ENCODE data around the gene FDXR.
"Not testable (repeated sequence)": the region's sequence is repeated elsewhere in the genome, so short reads cannot be mapped to it uniquely, and the experiment has no call there.

FDXR gene

GRCh38 chr17:74872313-74873036 lies at the start of gene FDXR:
FDXR (minus strand) TSS chr17:74872994; CDS start chr17:74872944, 50 bp downstream.
- no peak for TF ChIP-seq JUND (IDR thresholded peaks at IDR 0.05; ENCODE audit: low read depth)
- in situ Hi-C loops (cut with HindIII; ENCODE audit: low pct_unique_long_range_greater_than_20kb, low sequenced_read_pairs): no loop called here
- no peak for DNase-seq (ENCODE audit: low read depth in 1 of 2, low spot score in 1 of 2)

GRCh38 chr17:74922172-74922571 lies 49.4 kb upstream of the FDXR start:
- TF ChIP-seq JUND (IDR thresholded peaks at IDR 0.05; ENCODE audit: low read depth): no peak

GRCh38 chr17:74921769-74922168 lies 49.0 kb upstream of the FDXR start:
- DNase-seq (ENCODE audit: low read depth in 1 of 2, low spot score in 1 of 2): no peak
- no peak for TF ChIP-seq JUND (IDR thresholded peaks at IDR 0.05; ENCODE audit: low read depth)
- in situ Hi-C loops (cut with HindIII; ENCODE audit: low pct_unique_long_range_greater_than_20kb, low sequenced_read_pairs): no loop called here

More at GRCh38 chr17:74922172-74922571, 49.4 kb upstream of the FDXR start:
- in situ Hi-C loops (cut with HindIII; ENCODE audit: low pct_unique_long_range_greater_than_20kb, low sequenced_read_pairs): no loop called here
- no peak for DNase-seq (ENCODE audit: low read depth in 1 of 2, low spot score in 1 of 2)

- TF ChIP-seq JUND (IDR thresholded peaks at IDR 0.05; ENCODE audit: low read depth): no peak
- DNase-seq (ENCODE audit: low read depth in 1 of 2, low spot score in 1 of 2): no peak
- in situ Hi-C loops (cut with HindIII; ENCODE audit: low pct_unique_long_range_greater_than_20kb, low sequenced_read_pairs): no loop called here
These were observed 48.4 kb upstream of the FDXR start for GRCh38 chr17:74921026-74921681.

- in situ Hi-C loops (cut with HindIII; ENCODE audit: low pct_unique_long_range_greater_than_20kb, low sequenced_read_pairs): no loop called here
- no peak for DNase-seq (ENCODE audit: low read depth in 1 of 2, low spot score in 1 of 2)
- no peak for TF ChIP-seq JUND (IDR thresholded peaks at IDR 0.05; ENCODE audit: low read depth)
These were observed 47.8 kb upstream of the FDXR start for GRCh38 chr17:74920642-74921025.

GRCh38 chr17:74920306-74920620 lies 47.5 kb upstream of the FDXR start:
- no peak for TF ChIP-seq JUND (IDR thresholded peaks at IDR 0.05; ENCODE audit: low read depth)
- in situ Hi-C loops (cut with HindIII; ENCODE audit: low pct_unique_long_range_greater_than_20kb, low sequenced_read_pairs): no loop called here
- DNase-seq (ENCODE audit: low read depth in 1 of 2, low spot score in 1 of 2): no peak

GRCh38 chr17:74919440-74920305 lies 46.9 kb upstream of the FDXR start:
- DNase-seq (ENCODE audit: low read depth in 1 of 2, low spot score in 1 of 2): no peak
- no peak for TF ChIP-seq JUND (IDR thresholded peaks at IDR 0.05; ENCODE audit: low read depth)
- in situ Hi-C loops (cut with HindIII; ENCODE audit: low pct_unique_long_range_greater_than_20kb, low sequenced_read_pairs): no loop called here

- in situ Hi-C loops (cut with HindIII; ENCODE audit: low pct_unique_long_range_greater_than_20kb, low sequenced_read_pairs): no loop called here
- no peak for DNase-seq (ENCODE audit: low read depth in 1 of 2, low spot score in 1 of 2)
- no peak for TF ChIP-seq JUND (IDR thresholded peaks at IDR 0.05; ENCODE audit: low read depth)
These were observed 46.1 kb upstream of the FDXR start for GRCh38 chr17:74918906-74919305.

GRCh38 chr17:74917430-74917829 lies 44.6 kb upstream of the FDXR start:
- in situ Hi-C loops (cut with HindIII; ENCODE audit: low pct_unique_long_range_greater_than_20kb, low sequenced_read_pairs): no loop called here
- DNase-seq (ENCODE audit: low read depth in 1 of 2, low spot score in 1 of 2): no peak
- TF ChIP-seq JUND (IDR thresholded peaks at IDR 0.05; ENCODE audit: low read depth): no peak

- TF ChIP-seq JUND (IDR thresholded peaks at IDR 0.05; ENCODE audit: low read depth): no peak
- in situ Hi-C loops (cut with HindIII; ENCODE audit: low pct_unique_long_range_greater_than_20kb, low sequenced_read_pairs): no loop called here
- no peak for DNase-seq (ENCODE audit: low read depth in 1 of 2, low spot score in 1 of 2)
These were observed 44.0 kb upstream of the FDXR start for GRCh38 chr17:74916851-74917199.

- TF ChIP-seq JUND (IDR thresholded peaks at IDR 0.05; ENCODE audit: low read depth): no peak
- in situ Hi-C loops (cut with HindIII; ENCODE audit: low pct_unique_long_range_greater_than_20kb, low sequenced_read_pairs): no loop called here
- no peak for DNase-seq (ENCODE audit: low read depth in 1 of 2, low spot score in 1 of 2)
These were observed 43.5 kb upstream of the FDXR start for GRCh38 chr17:74916136-74916850.

GRCh38 chr17:74911423-74911822 lies 38.6 kb upstream of the FDXR start:
- DNase-seq (ENCODE audit: low read depth in 1 of 2, low spot score in 1 of 2); in situ Hi-C loops (cut with HindIII; ENCODE audit: low pct_unique_long_range_greater_than_20kb, low sequenced_read_pairs): not testable (repeated sequence)

GRCh38 chr17:74909097-74909496 lies 36.3 kb upstream of the FDXR start:
- DNase-seq (ENCODE audit: low read depth in 1 of 2, low spot score in 1 of 2); in situ Hi-C loops (cut with HindIII; ENCODE audit: low pct_unique_long_range_greater_than_20kb, low sequenced_read_pairs): not testable (repeated sequence)

Measured in T47D (cell line).